Liver (tissue), 9 donors: ENCODE data around the gene LCK. TPM values are rescaled to one million over a fixed set of nuclear protein-coding genes. Genes with fewer than 3 reads are reported as not detected.

Experiments
- DNase-seq: peaks from one replicate; pipeline ENCODE4 v3.0.0-alpha.2; 2017; ENCODE audit warnings: low spot score
- H3K27ac ChIP-seq, 2 donors: one replicate each; pipeline ENCODE4 v1.7.0; 2013; ENCODE audit warnings: inconsistent platforms in 2 of 2, low read length in 2 of 2, control low read depth in 1 of 2, low read depth in 1 of 2, mild to moderate bottlenecking in 1 of 2
- H3K27me3 ChIP-seq, 4 donors: one replicate each; pipeline versions ENCODE4 v1.6.1 to v1.7.0; 2013; ENCODE audit warnings: low read length in 3 of 4, inconsistent platforms in 1 of 4, mild to moderate bottlenecking in 1 of 4, moderate library complexity in 1 of 4; ENCODE audit not compliant: control insufficient read depth in 4 of 4, insufficient read depth in 4 of 4
- H3K36me3 ChIP-seq, 4 donors: one replicate each; pipeline versions ENCODE4 v1.6.1 to v1.7.0; 2013; ENCODE audit warnings: low read length in 3 of 4, mild to moderate bottlenecking in 3 of 4, low read depth in 1 of 4, moderate library complexity in 1 of 4; ENCODE audit not compliant: control insufficient read depth in 4 of 4, insufficient read depth in 3 of 4
- H3K4me1 ChIP-seq, 4 donors: one replicate each; pipeline versions ENCODE4 v1.6.1 to v1.7.0; 2013; ENCODE audit warnings: low read length in 3 of 4, mild to moderate bottlenecking in 3 of 4, moderate library complexity in 1 of 4; ENCODE audit not compliant: control insufficient read depth in 4 of 4, insufficient read depth in 4 of 4
- H3K4me3 ChIP-seq, 3 donors: one replicate each; pipeline versions ENCODE4 v1.6.1 to v1.7.0; 2013; ENCODE audit warnings: low read length in 3 of 3, control low read depth in 1 of 3, low read depth in 1 of 3, mild to moderate bottlenecking in 1 of 3
- H3K9ac ChIP-seq, 2 donors: one replicate each; pipeline ENCODE4 v1.7.0; 2013; ENCODE audit warnings: low read length in 2 of 2, mild to moderate bottlenecking in 2 of 2, moderate library complexity in 2 of 2, control low read depth in 1 of 2, low read depth in 1 of 2
- H3K9me3 ChIP-seq, 4 donors: one replicate each; pipeline versions ENCODE4 v1.6.1 to v1.7.0; 2013; ENCODE audit warnings: low read length in 3 of 4; ENCODE audit not compliant: control insufficient read depth in 4 of 4
- EGR1 ChIP-seq, 2 donors: IDR thresholded peaks; 2 replicates each; pipeline ENCODE4 v1.6.1; 2016 to 2018; ENCODE audit warnings: antibody characterized with exemption in 2 of 2, low read depth in 2 of 2
- FOXA1 ChIP-seq: IDR thresholded peaks from 2 replicates; pipeline ENCODE4 v1.6.1; 2016; ENCODE audit warnings: antibody characterized with exemption
- FOXA2 ChIP-seq: IDR thresholded peaks from 2 replicates; pipeline ENCODE4 v1.6.1; 2016; ENCODE audit warnings: antibody characterized with exemption
- GABPA ChIP-seq, 2 donors: IDR thresholded peaks in 1 of 2; conservative IDR thresholded peaks in 1 of 2; 2 replicates each; pipeline ENCODE4 v1.6.1; 2016; ENCODE audit warnings: antibody characterized with exemption in 2 of 2, mild to moderate bottlenecking in 1 of 2, moderate library complexity in 1 of 2
- HNF4A ChIP-seq, 2 donors: conservative IDR thresholded peaks; 2 replicates each; pipeline ENCODE4 v1.6.1; 2016; ENCODE audit warnings: antibody characterized with exemption in 2 of 2, mild to moderate bottlenecking in 2 of 2
- HNF4G ChIP-seq: IDR thresholded peaks from 2 replicates; pipeline ENCODE4 v1.6.1; 2016; ENCODE audit warnings: antibody characterized with exemption
- JUND ChIP-seq, 2 donors: IDR thresholded peaks; 2 replicates each; pipeline ENCODE4 v1.6.1; 2016; ENCODE audit warnings: antibody characterized with exemption in 2 of 2
- MAX ChIP-seq: IDR thresholded peaks from 2 replicates; pipeline ENCODE4 v1.6.1; 2016; ENCODE audit warnings: antibody characterized with exemption
- NR2F2 ChIP-seq: IDR thresholded peaks from 2 replicates; pipeline ENCODE4 v1.6.1; 2016; ENCODE audit warnings: antibody characterized with exemption
- RAD21 ChIP-seq, 2 donors: IDR thresholded peaks; 2 replicates each; pipeline ENCODE4 v1.6.1; 2016; ENCODE audit warnings: antibody characterized with exemption in 2 of 2, mild to moderate bottlenecking in 2 of 2
- RXRA ChIP-seq, 2 donors: IDR thresholded peaks; 2 replicates each; pipeline ENCODE4 v1.6.1; 2017 to 2018; ENCODE audit warnings: antibody characterized with exemption in 2 of 2, mild to moderate bottlenecking in 1 of 2
- SP1 ChIP-seq: IDR thresholded peaks from 2 replicates; pipeline ENCODE4 v1.6.1; 2018; ENCODE audit warnings: antibody characterized with exemption, mild to moderate bottlenecking
- TAF1 ChIP-seq: conservative IDR thresholded peaks from 2 replicates; pipeline ENCODE4 v1.6.1; 2016; ENCODE audit warnings: antibody characterized with exemption, mild to moderate bottlenecking
- YY1 ChIP-seq: IDR thresholded peaks from 2 replicates; pipeline ENCODE4 v1.6.1; 2016; ENCODE audit warnings: antibody characterized with exemption, mild to moderate bottlenecking
- WGBS: extraction: QIAGEN DNeasy Blood & Tissue Kit; methylation state at CpG from one replicate; pipeline ENCODE4 v1.1.7; 2013; 5-methylcytosine and 5-hydroxymethylcytosine counted together
- polyA plus RNA-seq, 2 donors: library from polyadenylated mRNA; stranded (reverse) in 1 of 2; unstranded in 1 of 2; fragments of 200-250 nt in 1 of 2; fragments of >200 nt in 1 of 2; fragmentation: Nextera tagmentation in 1 of 2; extraction: Ambion mirVana in 1 of 2; gene quantifications; one replicate each; pipeline versions ENCODE4 v1.2.1 to v1.2.3, GENCODE V29; 2013 to 2015
- total RNA-seq, 2 donors: library from RNA; depleted of rRNA; stranded (reverse); fragments of >200 nt; gene quantifications; one replicate each; pipeline ENCODE4 v1.2.3, GENCODE V29; 2014
- TF ChIP-seq, protein P1 (sequence below): IDR thresholded peaks from 2 replicates; pipeline ENCODE4 v1.6.1; 2016; ENCODE audit warnings: antibody characterized with exemption
- TF ChIP-seq, protein P2 (sequence below): IDR thresholded peaks from 2 replicates; pipeline ENCODE4 v1.6.1; 2016; ENCODE audit warnings: antibody characterized with exemption
- TF ChIP-seq, protein P3 (sequence below): fragments of 150-350 bp; IDR thresholded peaks from 2 replicates; pipeline ENCODE4 v1.5.1; 2017; ENCODE audit warnings: improper control_type of control experiment, low read depth, low read length; ENCODE audit not compliant: missing input control
- TF ChIP-seq, protein P4 (sequence below): IDR thresholded peaks from 2 replicates; pipeline ENCODE4 v1.6.1; 2016; ENCODE audit warnings: antibody characterized with exemption, mild to moderate bottlenecking
- donor health status: healthy.
- donor health status: healthy.
- donor health status: healthy.
- donor health status: healthy.
- donor health status: healthy.

The LCK gene
- total and polyA plus RNA-seq, 4 donors = 0.93 to 3.8 (median 1.2) TPM

- TF ChIP-seq, protein P1, sequence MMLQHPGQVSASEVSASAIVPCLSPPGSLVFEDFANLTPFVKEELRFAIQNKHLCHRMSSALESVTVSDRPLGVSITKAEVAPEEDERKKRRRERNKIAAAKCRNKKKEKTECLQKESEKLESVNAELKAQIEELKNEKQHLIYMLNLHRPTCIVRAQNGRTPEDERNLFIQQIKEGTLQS = no peak
- no peak for TF ChIP-seq EGR1 (IDR thresholded peaks at IDR 0.05; ENCODE audit: low read depth in 2 of 2)
- TF ChIP-seq NR2F2 = no peak
- peak in 1 of 2 donors; percentile 40 for TF ChIP-seq HNF4A (conservative IDR thresholded peaks at IDR 0.05)
- peak in 1 of 2 donors; percentile 41 for TF ChIP-seq RAD21 (IDR thresholded peaks at IDR 0.05)
- TF ChIP-seq, protein P2, sequence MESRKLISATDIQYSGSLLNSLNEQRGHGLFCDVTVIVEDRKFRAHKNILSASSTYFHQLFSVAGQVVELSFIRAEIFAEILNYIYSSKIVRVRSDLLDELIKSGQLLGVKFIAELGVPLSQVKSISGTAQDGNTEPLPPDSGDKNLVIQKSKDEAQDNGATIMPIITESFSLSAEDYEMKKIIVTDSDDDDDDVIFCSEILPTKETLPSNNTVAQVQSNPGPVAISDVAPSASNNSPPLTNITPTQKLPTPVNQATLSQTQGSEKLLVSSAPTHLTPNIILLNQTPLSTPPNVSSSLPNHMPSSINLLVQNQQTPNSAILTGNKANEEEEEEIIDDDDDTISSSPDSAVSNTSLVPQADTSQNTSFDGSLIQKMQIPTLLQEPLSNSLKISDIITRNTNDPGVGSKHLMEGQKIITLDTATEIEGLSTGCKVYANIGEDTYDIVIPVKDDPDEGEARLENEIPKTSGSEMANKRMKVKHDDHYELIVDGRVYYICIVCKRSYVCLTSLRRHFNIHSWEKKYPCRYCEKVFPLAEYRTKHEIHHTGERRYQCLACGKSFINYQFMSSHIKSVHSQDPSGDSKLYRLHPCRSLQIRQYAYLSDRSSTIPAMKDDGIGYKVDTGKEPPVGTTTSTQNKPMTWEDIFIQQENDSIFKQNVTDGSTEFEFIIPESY = no peak
- peak; percentile 97 for TF ChIP-seq YY1
- peak; percentile 55 for TF ChIP-seq SP1
- peak; percentile 38 to 46 for TF ChIP-seq RXRA (IDR thresholded peaks at IDR 0.05)
- peak; percentile 26 to 29 for TF ChIP-seq JUND (IDR thresholded peaks at IDR 0.05)
- TF ChIP-seq TAF1 = no peak
- TF ChIP-seq FOXA1 = peak; percentile 14
- no peak for TF ChIP-seq HNF4G
- TF ChIP-seq, protein P3, sequence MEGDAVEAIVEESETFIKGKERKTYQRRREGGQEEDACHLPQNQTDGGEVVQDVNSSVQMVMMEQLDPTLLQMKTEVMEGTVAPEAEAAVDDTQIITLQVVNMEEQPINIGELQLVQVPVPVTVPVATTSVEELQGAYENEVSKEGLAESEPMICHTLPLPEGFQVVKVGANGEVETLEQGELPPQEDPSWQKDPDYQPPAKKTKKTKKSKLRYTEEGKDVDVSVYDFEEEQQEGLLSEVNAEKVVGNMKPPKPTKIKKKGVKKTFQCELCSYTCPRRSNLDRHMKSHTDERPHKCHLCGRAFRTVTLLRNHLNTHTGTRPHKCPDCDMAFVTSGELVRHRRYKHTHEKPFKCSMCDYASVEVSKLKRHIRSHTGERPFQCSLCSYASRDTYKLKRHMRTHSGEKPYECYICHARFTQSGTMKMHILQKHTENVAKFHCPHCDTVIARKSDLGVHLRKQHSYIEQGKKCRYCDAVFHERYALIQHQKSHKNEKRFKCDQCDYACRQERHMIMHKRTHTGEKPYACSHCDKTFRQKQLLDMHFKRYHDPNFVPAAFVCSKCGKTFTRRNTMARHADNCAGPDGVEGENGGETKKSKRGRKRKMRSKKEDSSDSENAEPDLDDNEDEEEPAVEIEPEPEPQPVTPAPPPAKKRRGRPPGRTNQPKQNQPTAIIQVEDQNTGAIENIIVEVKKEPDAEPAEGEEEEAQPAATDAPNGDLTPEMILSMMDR = no peak
- TF ChIP-seq GABPA (IDR thresholded peaks at IDR 0.05 in 1 of 2, conservative IDR thresholded peaks at IDR 0.05 in 1 of 2) = peak in 1 of 2 donors; percentile 30
- TF ChIP-seq FOXA2 = peak; percentile 55
- peak; percentile 21 for TF ChIP-seq MAX
- TF ChIP-seq, protein P4, sequence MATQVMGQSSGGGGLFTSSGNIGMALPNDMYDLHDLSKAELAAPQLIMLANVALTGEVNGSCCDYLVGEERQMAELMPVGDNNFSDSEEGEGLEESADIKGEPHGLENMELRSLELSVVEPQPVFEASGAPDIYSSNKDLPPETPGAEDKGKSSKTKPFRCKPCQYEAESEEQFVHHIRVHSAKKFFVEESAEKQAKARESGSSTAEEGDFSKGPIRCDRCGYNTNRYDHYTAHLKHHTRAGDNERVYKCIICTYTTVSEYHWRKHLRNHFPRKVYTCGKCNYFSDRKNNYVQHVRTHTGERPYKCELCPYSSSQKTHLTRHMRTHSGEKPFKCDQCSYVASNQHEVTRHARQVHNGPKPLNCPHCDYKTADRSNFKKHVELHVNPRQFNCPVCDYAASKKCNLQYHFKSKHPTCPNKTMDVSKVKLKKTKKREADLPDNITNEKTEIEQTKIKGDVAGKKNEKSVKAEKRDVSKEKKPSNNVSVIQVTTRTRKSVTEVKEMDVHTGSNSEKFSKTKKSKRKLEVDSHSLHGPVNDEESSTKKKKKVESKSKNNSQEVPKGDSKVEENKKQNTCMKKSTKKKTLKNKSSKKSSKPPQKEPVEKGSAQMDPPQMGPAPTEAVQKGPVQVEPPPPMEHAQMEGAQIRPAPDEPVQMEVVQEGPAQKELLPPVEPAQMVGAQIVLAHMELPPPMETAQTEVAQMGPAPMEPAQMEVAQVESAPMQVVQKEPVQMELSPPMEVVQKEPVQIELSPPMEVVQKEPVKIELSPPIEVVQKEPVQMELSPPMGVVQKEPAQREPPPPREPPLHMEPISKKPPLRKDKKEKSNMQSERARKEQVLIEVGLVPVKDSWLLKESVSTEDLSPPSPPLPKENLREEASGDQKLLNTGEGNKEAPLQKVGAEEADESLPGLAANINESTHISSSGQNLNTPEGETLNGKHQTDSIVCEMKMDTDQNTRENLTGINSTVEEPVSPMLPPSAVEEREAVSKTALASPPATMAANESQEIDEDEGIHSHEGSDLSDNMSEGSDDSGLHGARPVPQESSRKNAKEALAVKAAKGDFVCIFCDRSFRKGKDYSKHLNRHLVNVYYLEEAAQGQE = no peak
- H3K9me3 ChIP-seq = no peaks in the 10 kb centered on the region
- peaks cover 2 to 13% (median 7%) of the 10 kb centered on the region in 4 donors for H3K4me1 ChIP-seq
- H3K27ac ChIP-seq = peak overlapping the region in 1 of 2 donors; percentile 4
- H3K9ac ChIP-seq = no peak overlapping the region
- WGBS = 41% methylated on average over 10 of the region's 10 CpGs
- H3K36me3 ChIP-seq = no peaks in the 10 kb centered on the region
- no peaks in the 10 kb centered on the region for H3K27me3 ChIP-seq
- DNase-seq = no peak
- no peak overlapping the region for H3K4me3 ChIP-seq
Measured at GRCh38 chr1:32255072-32256071, 4.3 kb downstream of the LCK start.
